HG02981 (cell line): Measurements from ENCODE around the gene EMCN.
"Not testable (repeated sequence)": the region's sequence is repeated elsewhere in the genome, so short reads cannot be mapped to it uniquely, and the experiment has no call there.

Source experiments
- ATAC-seq: cut with Tn5 transposase; IDR thresholded peaks from one replicate; pipeline ENCODE4 v1.9.1; 2021; ENCODE audit warnings: mild to moderate bottlenecking, moderate library complexity; ENCODE audit not compliant: unreplicated experiment

The EMCN gene

DNA sequence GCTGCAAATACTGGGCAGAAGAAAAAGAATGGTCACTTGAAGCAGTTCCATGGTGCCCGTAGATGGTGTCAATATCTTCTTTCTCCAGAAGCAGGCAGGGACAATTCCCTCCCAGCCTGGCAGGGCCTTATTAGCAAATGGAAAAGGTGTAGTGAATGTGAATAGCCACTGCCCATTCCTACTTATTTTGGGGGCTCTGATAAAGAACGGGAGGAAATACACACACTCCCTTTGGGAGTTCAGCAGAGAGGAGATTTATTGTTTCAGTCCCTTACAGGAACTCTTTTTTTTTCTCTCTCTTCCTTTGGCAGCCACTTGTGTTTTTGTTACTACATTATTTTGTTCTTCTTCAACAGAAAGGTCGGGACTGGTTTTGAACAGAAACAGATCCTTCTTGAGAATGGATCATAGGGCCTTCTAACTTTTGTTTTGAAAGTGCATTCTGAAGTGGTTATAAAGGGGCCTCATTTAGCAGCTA, at the start of gene EMCN:
Gene EMCN, minus strand, starts transcription at position 159 of the 478 bp plus-strand sequence. Its CDS starts 108 bp downstream, at position 51.
- ATAC-seq = no peak

DNA sequence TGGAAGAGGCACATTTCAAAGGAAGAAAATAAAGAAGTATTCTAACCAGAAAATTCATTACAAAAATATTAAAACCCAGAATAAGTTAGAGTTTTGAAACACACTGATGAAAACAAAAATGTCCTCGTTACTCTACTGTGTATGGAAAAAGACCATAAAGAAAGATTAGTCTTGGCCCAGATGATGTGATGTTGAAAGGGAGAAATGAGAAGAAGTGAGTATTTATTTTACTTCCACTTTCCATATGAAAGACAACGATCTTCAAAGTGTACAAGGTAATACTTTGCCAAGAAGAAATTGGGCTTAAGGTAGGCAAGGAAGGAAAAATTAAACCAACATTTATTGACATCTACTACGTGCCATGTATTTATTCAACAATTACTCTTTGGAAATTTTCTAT, 48.6 kb upstream of the EMCN start:
- no peak for ATAC-seq

- ATAC-seq = no peak
These were observed 39.5 kb upstream of the EMCN start for GRCh38 chr4:100557306-100557705.

DNA sequence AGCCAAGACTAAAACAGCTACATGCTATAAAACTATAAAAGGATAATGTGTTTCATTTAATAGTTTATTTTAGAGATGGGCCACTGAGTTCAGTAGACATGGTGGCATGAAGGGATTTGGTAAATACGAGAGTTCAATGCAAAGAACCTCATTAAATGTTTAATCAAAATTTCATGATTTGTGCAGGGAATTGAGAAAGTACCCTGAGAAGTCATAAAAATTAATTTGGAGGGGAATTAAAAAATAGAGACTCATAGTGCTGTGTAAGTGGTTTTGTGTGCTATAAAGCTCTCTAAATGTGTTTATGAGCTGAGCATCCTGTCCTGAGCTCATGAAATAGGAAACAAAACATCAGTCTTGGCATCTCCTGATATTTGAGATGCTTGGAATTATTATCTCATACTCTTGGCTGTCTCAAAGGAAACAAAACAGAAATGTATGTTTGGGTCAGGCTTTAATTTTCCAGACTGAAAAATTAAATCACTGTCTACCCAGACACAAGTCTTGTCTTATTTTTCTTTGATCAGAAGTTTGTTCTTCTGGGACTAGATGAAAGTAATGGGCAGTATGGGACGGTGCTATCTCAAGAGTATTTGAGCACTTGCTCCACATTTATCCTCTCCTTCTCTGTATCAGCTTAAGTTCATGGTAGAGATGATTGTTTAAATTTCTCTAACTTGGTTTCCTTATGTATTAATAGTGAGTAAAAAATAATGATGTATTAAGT, 38.0 kb upstream of the EMCN start:
- no peak for ATAC-seq

- ATAC-seq = no peak
These were observed 30.4 kb upstream of the EMCN start for GRCh38 chr4:100548200-100548560.

- ATAC-seq = no peak
These were observed 29.8 kb upstream of the EMCN start for GRCh38 chr4:100547541-100548199.

DNA sequence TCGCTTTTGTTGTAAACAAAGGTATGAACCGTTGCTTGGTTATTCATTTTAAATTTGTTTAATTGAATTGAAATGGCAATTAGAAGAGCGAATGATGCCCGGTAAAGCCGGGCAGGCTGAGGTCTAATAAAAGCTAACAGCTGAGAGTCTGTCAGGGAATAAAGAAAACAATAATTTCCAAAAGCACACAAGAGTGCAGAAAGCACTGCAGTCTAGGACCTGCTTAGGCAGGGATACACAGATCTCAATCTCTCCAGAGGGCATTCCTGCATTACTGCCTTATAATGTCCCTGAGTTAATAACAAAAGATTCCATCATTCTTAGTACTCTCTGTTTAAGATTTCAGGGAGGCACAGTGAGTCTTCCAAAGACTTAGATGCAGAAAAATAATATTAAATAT, 27.6 kb upstream of the EMCN start:
- ATAC-seq = no peak

DNA sequence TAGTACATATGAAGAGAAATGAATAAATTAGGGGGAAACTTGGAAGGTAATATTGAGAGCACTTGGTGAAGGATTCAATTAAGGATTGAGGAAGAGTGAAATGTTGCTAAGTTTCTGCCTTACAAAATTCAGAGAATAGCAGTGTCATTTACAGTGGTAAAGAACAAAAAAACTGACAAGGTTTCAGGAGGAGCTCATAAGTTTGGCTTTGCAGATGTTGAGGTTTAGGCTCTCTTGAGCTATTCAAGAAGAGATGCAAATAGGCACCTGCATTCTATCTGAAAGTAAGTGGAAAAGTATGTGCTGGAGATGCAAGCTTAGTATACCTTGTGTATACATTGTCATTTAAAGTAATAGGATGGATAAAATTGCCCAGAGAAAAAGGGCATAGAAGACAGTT, 22.3 kb upstream of the EMCN start:
- no peak for ATAC-seq

DNA sequence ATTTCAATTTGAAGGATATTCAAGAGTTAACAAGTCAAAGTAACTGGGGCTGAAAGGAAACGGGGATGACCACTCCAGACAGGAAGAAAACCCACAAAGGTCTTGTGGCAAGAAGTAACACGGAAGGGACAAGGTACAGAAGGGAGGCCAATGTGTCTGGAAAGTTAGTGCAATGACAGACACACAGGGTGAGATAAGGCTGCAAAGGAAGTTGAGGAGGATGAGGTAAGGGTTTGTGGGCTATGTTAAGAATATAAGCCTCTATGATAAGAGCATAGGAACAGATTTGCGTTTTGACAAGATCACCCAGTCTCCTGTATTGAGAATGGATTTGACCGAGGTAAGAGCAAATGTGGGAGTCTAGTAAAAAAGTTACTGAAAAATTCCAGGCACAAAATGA, 21.9 kb upstream of the EMCN start:
- no peak for ATAC-seq

DNA sequence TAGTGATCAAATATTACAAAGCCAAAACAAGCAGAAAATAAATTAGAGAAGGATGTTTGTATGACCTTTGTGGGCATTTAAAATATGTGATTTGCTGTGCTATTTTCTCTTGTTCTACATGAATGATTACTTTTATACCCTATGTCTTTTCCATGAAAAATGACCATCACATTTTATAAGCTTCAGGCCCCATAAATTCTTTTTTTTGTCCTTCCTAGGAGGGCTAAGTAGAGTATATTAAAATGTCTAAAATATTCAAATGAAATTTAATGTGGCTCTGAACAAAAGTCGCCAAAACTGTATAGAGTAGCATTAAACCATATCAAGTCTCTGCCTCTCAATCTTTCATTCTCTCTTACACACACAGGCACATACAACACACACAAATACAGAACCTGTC, 15.9 kb upstream of the EMCN start:
- no peak for ATAC-seq

DNA sequence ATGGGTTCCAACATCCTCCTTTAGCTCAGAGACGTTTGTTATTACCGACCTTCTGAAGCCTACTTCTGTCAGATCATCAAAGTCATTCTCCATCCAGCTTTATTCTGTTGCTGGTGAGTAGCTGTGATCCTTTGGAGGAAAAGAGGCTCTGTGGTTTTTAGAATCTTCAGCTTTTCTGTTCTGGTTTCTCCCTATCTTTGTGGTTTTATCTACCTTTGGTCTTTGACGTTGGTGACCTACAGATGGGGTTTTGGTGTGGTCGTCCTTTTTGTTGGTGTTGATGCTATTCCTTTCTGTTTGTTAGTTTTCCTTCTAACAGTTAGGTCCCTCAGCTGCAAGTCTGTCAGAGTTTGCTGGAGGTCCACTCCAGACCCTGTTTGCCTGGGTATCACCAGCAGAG, 12.3 kb upstream of the EMCN start:
- not testable (repeated sequence) for ATAC-seq

DNA sequence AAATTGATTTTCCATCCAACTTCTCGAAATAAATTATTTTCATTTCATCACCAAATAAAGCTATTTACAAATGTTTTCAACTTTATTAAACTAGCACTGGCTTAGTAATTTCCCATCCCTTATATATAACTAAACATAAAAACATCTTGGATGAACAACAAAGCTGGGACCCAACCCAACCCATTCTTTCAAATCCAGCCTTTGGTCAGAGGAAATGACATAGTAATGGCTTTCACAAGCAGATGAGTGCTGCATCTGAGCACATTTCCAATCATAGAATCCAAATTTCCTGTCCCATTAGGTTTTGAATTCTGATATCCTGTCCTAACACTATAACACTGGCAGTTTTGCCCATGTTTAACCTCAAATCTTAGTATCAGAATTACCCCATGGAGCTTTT, 7.9 kb upstream of the EMCN start:
- no peak for ATAC-seq

DNA sequence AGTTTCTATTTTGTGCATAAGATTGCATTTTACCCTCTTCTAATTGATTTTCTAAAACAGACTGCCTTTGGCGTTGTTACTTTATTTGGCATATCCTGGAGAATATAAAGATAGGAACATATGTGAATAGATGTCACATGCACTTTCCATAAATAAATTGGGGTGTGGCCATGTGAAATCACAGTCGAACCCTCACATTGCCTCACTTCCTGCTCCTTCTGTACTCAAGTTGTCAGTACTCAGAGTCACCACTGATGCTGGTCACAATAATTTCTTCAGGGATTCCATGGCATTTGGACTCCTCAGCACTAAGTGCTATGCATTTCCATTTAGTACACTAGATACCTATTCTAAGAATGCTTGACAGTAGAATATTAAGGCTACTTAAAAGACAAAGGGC, 1.4 kb upstream of the EMCN start:
- no peak for ATAC-seq

DNA sequence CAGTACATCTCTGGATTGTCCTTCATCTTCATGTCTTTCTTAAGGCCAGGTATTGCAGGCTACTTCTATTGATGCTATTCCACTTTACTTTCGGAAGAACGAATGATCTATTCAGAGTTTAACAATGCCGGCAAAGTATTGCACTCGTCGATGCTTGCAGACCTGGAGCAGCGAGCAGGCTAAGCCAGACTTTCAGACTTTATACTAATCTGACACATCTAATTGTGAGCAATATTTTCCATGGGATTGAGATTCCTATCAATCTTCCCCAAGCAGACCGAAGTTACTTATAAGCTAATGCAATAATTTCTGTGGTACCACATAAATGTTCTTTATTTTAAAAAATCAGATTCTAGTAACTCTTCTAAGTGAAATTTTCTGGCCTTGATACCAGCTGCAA, 1.6 kb downstream of the EMCN start:
- no peak for ATAC-seq

DNA sequence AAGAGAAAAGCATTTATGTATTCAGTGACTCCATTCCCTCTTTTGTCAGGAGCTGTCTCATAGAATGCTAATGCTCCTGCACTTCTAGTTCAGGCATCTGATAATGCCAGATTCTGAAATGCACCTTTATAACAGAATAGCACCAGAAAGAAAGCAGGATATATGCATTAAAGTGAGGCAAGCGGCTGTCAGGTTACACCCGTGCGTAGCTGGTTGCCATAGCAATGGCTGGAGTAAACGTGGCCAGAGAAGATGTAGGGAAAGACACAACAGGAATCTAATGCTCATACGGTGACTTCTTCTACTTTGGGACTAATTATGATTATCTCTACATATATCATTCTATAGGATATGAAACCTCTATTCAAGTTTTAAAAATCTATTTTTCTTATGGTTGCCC, 5.9 kb downstream of the EMCN start:
- no peak for ATAC-seq

DNA sequence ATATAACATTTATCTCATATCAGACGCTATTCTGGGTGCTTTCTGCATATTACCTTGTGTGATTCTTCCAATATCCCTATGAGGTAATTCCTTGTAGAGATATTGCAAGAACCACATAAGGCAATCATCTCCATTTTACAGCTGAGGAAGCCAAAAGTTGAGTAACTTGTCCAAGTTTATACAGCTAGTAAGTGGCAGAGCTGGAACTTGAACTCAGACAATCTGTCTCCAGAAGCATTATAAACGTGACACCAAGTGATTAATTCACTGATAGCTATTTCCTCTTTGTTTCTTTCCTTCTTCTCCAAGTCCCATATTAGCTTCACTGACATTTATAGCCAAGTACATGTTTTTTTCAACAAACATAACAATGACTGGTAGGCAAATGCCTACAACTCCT, 7.3 kb downstream of the EMCN start:
- ATAC-seq = no peak

- no peak for ATAC-seq
These were observed 8.4 kb downstream of the EMCN start for GRCh38 chr4:100509386-100509785.

GRCh38 chr4:100508691-100509090, 9.1 kb downstream of the EMCN start:
- no peak for ATAC-seq

GRCh38 chr4:100504086-100504874, 13.5 kb downstream of the EMCN start:
- ATAC-seq = no peak

DNA sequence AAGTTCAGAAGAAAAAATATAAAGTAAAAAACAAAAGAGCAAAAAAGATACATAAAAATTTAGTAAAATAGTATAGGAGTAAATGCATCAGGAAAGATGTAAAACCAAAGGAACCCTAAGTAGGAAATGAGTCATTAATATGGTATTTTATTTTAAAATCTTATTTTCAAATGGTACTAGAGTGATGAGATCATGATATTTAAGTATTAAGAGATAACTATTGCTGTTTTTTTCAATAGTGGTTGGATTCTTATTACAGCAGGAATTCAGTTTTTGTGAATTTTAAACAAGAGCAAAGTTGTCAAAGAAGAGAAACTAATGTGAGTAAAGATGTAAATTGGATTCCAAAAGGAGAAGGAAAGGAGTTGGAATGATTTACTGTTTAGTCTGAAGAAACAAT, 20.0 kb downstream of the EMCN start:
- ATAC-seq = no peak

- ATAC-seq = no peak
These were observed 22.7 kb downstream of the EMCN start for GRCh38 chr4:100495074-100495473.

GRCh38 chr4:100494166-100494565, 23.7 kb downstream of the EMCN start:
- no peak for ATAC-seq
